Ovary (tissue), 9 donors: ENCODE data around the gene RDX. TPM values are rescaled to one million over a fixed set of nuclear protein-coding genes. Genes with fewer than 3 reads are reported as not detected.
A peak's percentile ranks its signal among the peaks of the same experiment; 100 is the strongest.

Experiments used
- DNase-seq, 5 donors: peaks; one replicate each; pipeline ENCODE4 v3.0.0-alpha.2; 2019 to 2020
- H3K27ac ChIP-seq, 2 donors: fragments of 200-600 bp; one replicate each; pipeline versions ENCODE4 v1.5.1 to v1.8.0; 2019 to 2022
- H3K27me3 ChIP-seq: fragments of 200-600 bp; one replicate; pipeline ENCODE4 v1.8.0; 2022
- H3K36me3 ChIP-seq: fragments of 200-600 bp; sonication (generic); one replicate; pipeline ENCODE4 v1.5.1; 2019
- H3K4me1 ChIP-seq: one replicate; pipeline ENCODE4 v1.8.1; 2013; ENCODE audit warnings: mild to moderate bottlenecking, moderate library complexity; ENCODE audit not compliant: insufficient read depth
- H3K4me3 ChIP-seq: fragments of 200-600 bp; sonication (generic); one replicate; pipeline ENCODE4 v1.5.1; 2017
- H3K9me3 ChIP-seq, 2 donors: fragments of 200-600 bp in 1 of 2; sonication (generic) in 1 of 2; one replicate each; pipeline versions ENCODE4 v1.5.1 to v1.8.1; 2013 to 2019; ENCODE audit warnings: mild to moderate bottlenecking in 1 of 2, moderate library complexity in 1 of 2
- EP300 ChIP-seq: sonication (generic); formaldehyde crosslinking; IDR thresholded peaks from one replicate; pipeline ENCODE4 v1.6.1; 2017; ENCODE audit warnings: antibody characterized with exemption
- POLR2A ChIP-seq: fragments of 450-650 bp; IDR thresholded peaks from one replicate; pipeline ENCODE4 v1.6.1; 2017; ENCODE audit warnings: antibody characterized with exemption, mild to moderate bottlenecking, moderate library complexity
- WGBS, 3 donors: extraction: QIAGEN DNeasy Blood & Tissue Kit in 1 of 3; methylation state at CpG; one replicate each; pipeline versions ENCODE4 v1.1.5 to v1.1.7; 2013 to 2017; 5-methylcytosine and 5-hydroxymethylcytosine counted together
- intact Hi-C, 4 donors: fragments of 100-400 bp; cut with DNase I; formaldehyde crosslinking; loops; one replicate each; pipeline versions ENCODE4 v1.11.0 to v1.15.1; 2022 to 2023
- polyA plus RNA-seq, 2 donors: library from polyadenylated mRNA; stranded (reverse); fragments of 200-250 nt in 1 of 2; fragments of 350-450 nt in 1 of 2; fragmentation: Illumina TruSeq in 1 of 2; extraction: RNeasy Lipid Tissue Mini Kit (QIAGEN cat#74804) in 1 of 2; gene quantifications; one replicate each; pipeline ENCODE4 v1.2.3, GENCODE V29; 2013 to 2014
- total RNA-seq, 7 donors: library from RNA; depleted of rRNA in 2 of 7; stranded (reverse); fragments of >200 nt in 2 of 7; fragmentation: NEBNext Ultra II Directional in 3 of 7; extraction: Animal tissue kit (Norgen Biotek cat#: 25700) in 3 of 7; gene quantifications; one replicate each; pipeline versions ENCODE4 v1.1.0 to v1.2.4, GENCODE V29; 2016 to 2023
- TF ChIP-seq, protein P1 (sequence below), 3 donors: fragments of 450-650 bp in 2 of 3; fragments of 200-600 bp in 1 of 3; IDR thresholded peaks; one replicate each; pipeline versions ENCODE4 v1.5.1 to v1.8.0; 2016 to 2022; ENCODE audit warnings: antibody characterized with exemption in 3 of 3, mild to moderate bottlenecking in 1 of 3
- donor health status: DM: no; HTN: no; CAD: no; lungs with moderate emphysema.
- donor health status: DM: no; HTN: no; CAD: no.
- donor health status: Bipolar disorder and iron deficiency.
- donor health status: DM: yes; HTN: yes; CAD: no.
- donor health status: DM: no; HTN: no; CAD: no.
- donor health status: DM: yes; HTN: yes; CAD: no.

Gene RDX
- total and polyA plus RNA-seq, 9 donors: 40.0 to 175 (median 126) TPM

- WGBS, 3 donors: 87 to 92% (median 90%) methylated on average over 12 of the region's 12 CpGs
- no peak for TF ChIP-seq EP300
- TF ChIP-seq, protein P1, sequence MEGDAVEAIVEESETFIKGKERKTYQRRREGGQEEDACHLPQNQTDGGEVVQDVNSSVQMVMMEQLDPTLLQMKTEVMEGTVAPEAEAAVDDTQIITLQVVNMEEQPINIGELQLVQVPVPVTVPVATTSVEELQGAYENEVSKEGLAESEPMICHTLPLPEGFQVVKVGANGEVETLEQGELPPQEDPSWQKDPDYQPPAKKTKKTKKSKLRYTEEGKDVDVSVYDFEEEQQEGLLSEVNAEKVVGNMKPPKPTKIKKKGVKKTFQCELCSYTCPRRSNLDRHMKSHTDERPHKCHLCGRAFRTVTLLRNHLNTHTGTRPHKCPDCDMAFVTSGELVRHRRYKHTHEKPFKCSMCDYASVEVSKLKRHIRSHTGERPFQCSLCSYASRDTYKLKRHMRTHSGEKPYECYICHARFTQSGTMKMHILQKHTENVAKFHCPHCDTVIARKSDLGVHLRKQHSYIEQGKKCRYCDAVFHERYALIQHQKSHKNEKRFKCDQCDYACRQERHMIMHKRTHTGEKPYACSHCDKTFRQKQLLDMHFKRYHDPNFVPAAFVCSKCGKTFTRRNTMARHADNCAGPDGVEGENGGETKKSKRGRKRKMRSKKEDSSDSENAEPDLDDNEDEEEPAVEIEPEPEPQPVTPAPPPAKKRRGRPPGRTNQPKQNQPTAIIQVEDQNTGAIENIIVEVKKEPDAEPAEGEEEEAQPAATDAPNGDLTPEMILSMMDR (IDR thresholded peaks at IDR 0.05): no peak
- no peak for TF ChIP-seq POLR2A
- no peak for DNase-seq
- H3K9me3 ChIP-seq: no peaks in the 10 kb centered on the region
- no peaks in the 10 kb centered on the region for H3K27me3 ChIP-seq
- intact Hi-C loops: no loop called here
- no peak overlapping the region for H3K27ac ChIP-seq
- H3K36me3 ChIP-seq: no peaks in the 10 kb centered on the region
- no peaks in the 10 kb centered on the region for H3K4me1 ChIP-seq
- H3K4me3 ChIP-seq: no peak overlapping the region
Observed at GRCh38 chr11:110176366-110177085, 119.9 kb downstream of the RDX start.

DNA sequence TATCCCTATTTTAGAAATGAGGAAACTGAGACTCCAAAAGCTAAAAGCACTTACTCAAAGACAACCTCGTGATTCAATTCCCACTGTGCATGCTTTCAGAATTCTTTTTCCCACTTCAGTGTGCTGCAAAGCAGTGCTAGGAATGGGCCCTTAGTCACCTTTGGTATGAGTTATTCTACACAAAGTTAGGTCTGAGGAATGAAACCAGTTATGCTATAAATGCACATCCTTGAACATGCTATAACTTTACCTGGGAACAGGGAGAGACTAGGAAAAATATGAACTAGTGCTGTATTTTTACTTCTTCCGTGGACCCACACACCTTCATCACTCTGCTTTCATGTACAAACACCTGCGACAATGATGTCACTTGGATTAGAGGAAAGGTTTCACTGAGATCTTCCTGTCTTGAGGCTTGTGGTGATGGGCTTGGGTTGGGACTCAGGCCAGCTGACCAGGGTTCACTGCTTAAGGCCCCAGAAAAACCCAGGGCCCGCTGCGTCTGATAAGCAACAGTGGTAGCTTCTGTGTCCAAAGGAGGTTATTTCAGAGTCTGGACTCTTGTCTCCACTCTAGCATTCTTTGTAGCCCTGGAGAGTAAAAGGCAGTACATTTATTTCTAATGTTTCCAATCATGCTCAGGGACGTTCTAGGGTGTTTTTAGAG is 121.6 kb downstream of the RDX start:
- intact Hi-C loops: no loop called here
- Histone ChIP-seq H3K27ac (no peak overlapping the region), H3K4me1 (no peaks in the 10 kb centered on the region), H3K27me3 (no peaks in the 10 kb centered on the region), H3K9me3 (no peaks in the 10 kb centered on the region), H3K36me3 (no peaks in the 10 kb centered on the region), H3K4me3 (no peak overlapping the region)
- no peak for DNase-seq
- TF ChIP-seq POLR2A (no peak), EP300 (no peak)
- TF ChIP-seq, protein P1 (IDR thresholded peaks at IDR 0.05): no peak
- WGBS, 3 donors: 68 to 75% (median 71%) methylated on average over 6 of the region's 6 CpGs

GRCh38 chr11:110173811-110174644 is 122.4 kb downstream of the RDX start:
- DNase-seq: peak; percentile 58 to 80 (median 75)

GRCh38 chr11:110172468-110173065 is 123.8 kb downstream of the RDX start:
- intact Hi-C loops: no loop called here
- H3K4me1 ChIP-seq: no peaks in the 10 kb centered on the region
- no peaks in the 10 kb centered on the region for H3K27me3 ChIP-seq
- H3K9me3 ChIP-seq: no peaks in the 10 kb centered on the region
- DNase-seq: no peak
- no peaks in the 10 kb centered on the region for H3K36me3 ChIP-seq
- H3K4me3 ChIP-seq: no peak overlapping the region
- no peak overlapping the region for H3K27ac ChIP-seq
- TF ChIP-seq EP300: no peak
- TF ChIP-seq, protein P1 (IDR thresholded peaks at IDR 0.05): no peak
- no peak for TF ChIP-seq POLR2A
- 86 to 93% (median 91%) methylated on average over 11 of the region's 11 CpGs for WGBS, 3 donors

More at GRCh38 chr11:110173811-110174644, 122.4 kb downstream of the RDX start:
- H3K4me1 ChIP-seq: no peaks in the 10 kb centered on the region
- TF ChIP-seq, protein P1 (IDR thresholded peaks at IDR 0.05): peak; percentile 48 to 56 (median 49)
- TF ChIP-seq POLR2A: no peak
- H3K27me3 ChIP-seq: no peaks in the 10 kb centered on the region
- H3K4me3 ChIP-seq: no peak overlapping the region
- no peaks in the 10 kb centered on the region for H3K36me3 ChIP-seq
- no peaks in the 10 kb centered on the region for H3K9me3 ChIP-seq
- H3K27ac ChIP-seq: no peak overlapping the region
- intact Hi-C loops: no loop called here
- WGBS, 3 donors: 6 to 13% (median 9%) methylated on average over 14 of the region's 14 CpGs
